HG02610 (cell line): Measurements from ENCODE around the gene IVD.
"Not testable (repeated sequence)": the region's sequence is repeated elsewhere in the genome, so short reads cannot be mapped to it uniquely, and the experiment has no call there.

Experiments
- ATAC-seq: cut with Tn5 transposase; IDR thresholded peaks from one replicate; pipeline ENCODE4 v1.9.1; 2021; ENCODE audit warnings: mild to moderate bottlenecking, moderate library complexity; ENCODE audit not compliant: unreplicated experiment

The IVD gene

GRCh38 chr15:40437752-40438687, 32.4 kb downstream of the IVD start:
- ATAC-seq: no peak

GRCh38 chr15:40438712-40439111, 33.1 kb downstream of the IVD start:
- ATAC-seq: no peak

- no peak for ATAC-seq
Observed at GRCh38 chr15:40439461-40439959, 33.9 kb downstream of the IVD start.

- ATAC-seq: no peak
Observed at GRCh38 chr15:40439960-40440742, 34.6 kb downstream of the IVD start.

- ATAC-seq: peak; percentile 91
Observed at GRCh38 chr15:40440743-40441564, 35.4 kb downstream of the IVD start, which contains the start of gene BAHD1. Gene BAHD1, plus strand, starts transcription at chr15:40440953. Its CDS starts 17,512 bp downstream, at chr15:40458465.

- no peak for ATAC-seq
Observed at GRCh38 chr15:40441565-40442531, 36.3 kb downstream of the IVD start.

- ATAC-seq: no peak
Observed at GRCh38 chr15:40443255-40443654, 37.7 kb downstream of the IVD start.

- no peak for ATAC-seq
Observed at GRCh38 chr15:40443846-40444245, 38.3 kb downstream of the IVD start.

GRCh38 chr15:40444736-40445135, 39.1 kb downstream of the IVD start:
- ATAC-seq: no peak

GRCh38 chr15:40445421-40445922, 39.9 kb downstream of the IVD start:
- no peak for ATAC-seq

- ATAC-seq: no peak
Observed at GRCh38 chr15:40446144-40446543, 40.5 kb downstream of the IVD start.

- no peak for ATAC-seq
Observed at GRCh38 chr15:40448354-40448753, 42.8 kb downstream of the IVD start.

- no peak for ATAC-seq
Observed at GRCh38 chr15:40449275-40449674, 43.7 kb downstream of the IVD start.

GRCh38 chr15:40450047-40450446, 44.5 kb downstream of the IVD start:
- ATAC-seq: no peak

- ATAC-seq: no peak
Observed at GRCh38 chr15:40451527-40452158, 46.0 kb downstream of the IVD start.

- ATAC-seq: peak; percentile 61
Observed at GRCh38 chr15:40452296-40453090, 46.9 kb downstream of the IVD start.

- not testable (repeated sequence) for ATAC-seq
Observed at GRCh38 chr15:40453941-40454340, 48.3 kb downstream of the IVD start.

- no peak for ATAC-seq
Observed at GRCh38 chr15:40454904-40455391, 49.4 kb downstream of the IVD start.
